Vagina (tissue), 2 donors: ENCODE data around the gene MAP1LC3C. TPM values are rescaled to one million over a fixed set of nuclear protein-coding genes. Genes with fewer than 3 reads are reported as not detected.

Experiments
- DNase-seq, 2 donors: peaks; one replicate each; pipeline ENCODE4 v3.0.0-alpha.2; 2017; ENCODE audit errors: extremely low spot score in 2 of 2
- H3K27ac ChIP-seq: fragments of 200-600 bp; sonication (generic); one replicate; pipeline ENCODE4 v1.5.1; 2019
- H3K27me3 ChIP-seq: fragments of 200-600 bp; sonication (generic); one replicate; pipeline ENCODE4 v1.5.1; 2019
- H3K36me3 ChIP-seq, 2 donors: fragments of 200-600 bp; sonication (generic); one replicate each; pipeline ENCODE4 v1.5.1; 2017 to 2019
- H3K4me1 ChIP-seq: fragments of 200-600 bp; sonication (generic); one replicate; pipeline ENCODE4 v1.5.1; 2019
- H3K4me3 ChIP-seq, 2 donors: fragments of 200-600 bp; sonication (generic); 1 replicate in 1 of 2; 2 replicates in 1 of 2; pipeline ENCODE4 v1.5.1; 2016 to 2019
- H3K9me3 ChIP-seq: fragments of 200-600 bp; sonication (generic); one replicate; pipeline ENCODE4 v1.5.1; 2019
- POLR2A ChIP-seq, 2 donors: fragments of 450-650 bp; IDR thresholded peaks; one replicate each; pipeline ENCODE4 v1.6.1; 2017; ENCODE audit warnings: antibody characterized with exemption in 2 of 2, mild to moderate bottlenecking in 2 of 2, moderate library complexity in 2 of 2
- POLR2AphosphoS5 ChIP-seq, 2 donors: sonication (generic); formaldehyde crosslinking; IDR thresholded peaks; one replicate each; pipeline ENCODE4 v1.9.0; 2017; ENCODE audit warnings: antibody characterized with exemption in 2 of 2, mild to moderate bottlenecking in 2 of 2, low read depth in 1 of 2; ENCODE audit not compliant: insufficient read depth in 1 of 2
- intact Hi-C: fragments of 100-400 bp; cut with DNase I; formaldehyde crosslinking; loops from one replicate; pipeline ENCODE4 v1.15.1; 2023
- total RNA-seq: library from RNA; depleted of rRNA; stranded (reverse); fragments of >200 nt; gene quantifications from one replicate; pipeline ENCODE4 v1.2.3, GENCODE V29; 2016
- TF ChIP-seq, protein P1 (sequence below), 3 experiments: fragments of 450-650 bp in 2 of 3; fragments of 200-600 bp in 1 of 3; sonication (generic) in 1 of 3; IDR thresholded peaks; one replicate each; pipeline ENCODE4 v1.5.1; 2017 to 2019; ENCODE audit warnings: antibody characterized with exemption in 3 of 3, mild to moderate bottlenecking in 2 of 3, moderate library complexity in 2 of 3

The MAP1LC3C gene
- total RNA-seq, 1 donor from 2014 or later = 1.2 TPM

DNA sequence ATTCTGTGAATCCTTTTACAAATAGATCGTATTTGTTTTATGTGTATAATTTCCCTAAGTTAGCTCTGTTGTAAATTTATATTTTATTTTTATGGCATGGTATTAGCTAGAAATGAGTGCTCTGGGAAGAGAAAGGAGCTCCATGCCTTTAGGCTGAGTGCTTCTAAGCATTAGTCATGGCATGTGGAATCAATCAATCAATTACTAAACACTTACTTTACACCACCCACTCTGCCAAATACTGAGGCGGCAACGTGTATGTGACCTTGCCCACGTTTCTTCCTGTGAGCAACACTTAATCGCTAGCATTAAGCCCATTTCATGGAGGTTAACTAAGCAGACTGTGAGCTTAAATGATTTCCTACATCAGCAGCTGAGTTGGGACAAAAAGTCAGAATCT is 48.5 kb downstream of the MAP1LC3C start:
- no peak overlapping the region for H3K27ac ChIP-seq
- no peaks in the 10 kb centered on the region for H3K4me1 ChIP-seq
- H3K36me3 ChIP-seq = no peaks in the 10 kb centered on the region
- no peaks in the 10 kb centered on the region for H3K9me3 ChIP-seq
- DNase-seq = no peak
- no peak for TF ChIP-seq POLR2AphosphoS5 (IDR thresholded peaks at IDR 0.05; ENCODE audit: insufficient read depth in 1 of 2, low read depth in 1 of 2)
- TF ChIP-seq, protein P1, sequence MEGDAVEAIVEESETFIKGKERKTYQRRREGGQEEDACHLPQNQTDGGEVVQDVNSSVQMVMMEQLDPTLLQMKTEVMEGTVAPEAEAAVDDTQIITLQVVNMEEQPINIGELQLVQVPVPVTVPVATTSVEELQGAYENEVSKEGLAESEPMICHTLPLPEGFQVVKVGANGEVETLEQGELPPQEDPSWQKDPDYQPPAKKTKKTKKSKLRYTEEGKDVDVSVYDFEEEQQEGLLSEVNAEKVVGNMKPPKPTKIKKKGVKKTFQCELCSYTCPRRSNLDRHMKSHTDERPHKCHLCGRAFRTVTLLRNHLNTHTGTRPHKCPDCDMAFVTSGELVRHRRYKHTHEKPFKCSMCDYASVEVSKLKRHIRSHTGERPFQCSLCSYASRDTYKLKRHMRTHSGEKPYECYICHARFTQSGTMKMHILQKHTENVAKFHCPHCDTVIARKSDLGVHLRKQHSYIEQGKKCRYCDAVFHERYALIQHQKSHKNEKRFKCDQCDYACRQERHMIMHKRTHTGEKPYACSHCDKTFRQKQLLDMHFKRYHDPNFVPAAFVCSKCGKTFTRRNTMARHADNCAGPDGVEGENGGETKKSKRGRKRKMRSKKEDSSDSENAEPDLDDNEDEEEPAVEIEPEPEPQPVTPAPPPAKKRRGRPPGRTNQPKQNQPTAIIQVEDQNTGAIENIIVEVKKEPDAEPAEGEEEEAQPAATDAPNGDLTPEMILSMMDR (IDR thresholded peaks at IDR 0.05) = no peak
- TF ChIP-seq POLR2A (IDR thresholded peaks at IDR 0.05) = no peak
- intact Hi-C loops = no loop called here
- H3K4me3 ChIP-seq = no peak overlapping the region
- H3K27me3 ChIP-seq = no peaks in the 10 kb centered on the region

DNA sequence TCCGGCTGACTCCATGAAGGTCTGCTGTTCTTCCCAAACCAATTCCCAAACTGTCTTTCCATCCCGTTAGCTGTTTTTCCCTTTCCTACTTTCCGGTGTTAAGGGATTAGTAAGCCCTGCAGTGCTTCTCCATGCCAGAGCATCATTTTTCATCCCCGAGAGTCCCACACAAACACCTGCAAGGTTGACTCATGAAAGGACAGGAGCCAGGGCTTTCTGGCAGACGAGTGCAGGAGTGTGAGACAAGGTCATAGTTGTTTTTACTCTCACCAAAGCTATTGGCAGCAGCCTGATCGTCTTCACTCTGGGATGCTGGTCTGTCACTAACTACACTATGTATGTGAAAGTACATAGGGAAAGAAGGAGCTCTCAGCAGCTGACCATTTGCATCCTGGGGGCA is 51.5 kb downstream of the MAP1LC3C start:
- intact Hi-C loops = no loop called here
- no peaks in the 10 kb centered on the region for H3K27me3 ChIP-seq
- no peak for TF ChIP-seq POLR2AphosphoS5 (IDR thresholded peaks at IDR 0.05; ENCODE audit: insufficient read depth in 1 of 2, low read depth in 1 of 2)
- TF ChIP-seq POLR2A (IDR thresholded peaks at IDR 0.05) = no peak
- TF ChIP-seq, protein P1 (IDR thresholded peaks at IDR 0.05) = no peak

More for the DNA sequence above, 51.5 kb downstream of the MAP1LC3C start:
- DNase-seq = no peak
- Histone ChIP-seq H3K27ac (no peak overlapping the region), H3K4me1 (no peaks in the 10 kb centered on the region), H3K4me3 (no peak overlapping the region), H3K36me3 (no peaks in the 10 kb centered on the region), H3K9me3 (no peaks in the 10 kb centered on the region)

Other genes with a start within 250 kb of the MAP1LC3C start
- gene EXO1, start 150.9 kb downstream of the MAP1LC3C start, total RNA-seq = 10.6 TPM
- gene BECN2, start 41.3 kb downstream of the MAP1LC3C start, total RNA-seq = not detected